Measurements from ENCODE around the gene PLEKHM3.

The PLEKHM3 gene

DNA sequence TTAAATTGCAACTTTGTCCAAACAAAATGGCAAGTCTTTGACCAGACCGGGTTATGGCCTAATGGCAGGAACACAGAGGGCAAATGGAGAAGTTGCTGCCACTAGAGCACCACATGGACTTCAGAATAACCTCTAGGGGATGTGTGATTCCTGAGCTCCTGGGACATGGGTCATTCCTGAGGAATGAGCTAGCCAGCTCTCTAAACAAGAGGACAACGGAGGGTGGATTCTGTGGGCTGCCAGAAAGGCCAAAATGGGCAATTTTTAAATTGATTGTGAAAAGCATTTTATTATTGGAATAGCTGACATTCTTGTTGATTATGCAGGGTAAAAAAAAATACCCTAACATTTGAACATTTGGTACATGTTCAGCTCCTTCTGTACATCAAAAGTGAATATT, 145.8 kb downstream of the PLEKHM3 start:
- DNase-seq = no peak

GRCh38 chr2:207876842-207877535, 148.3 kb downstream of the PLEKHM3 start:
- DNase-seq = no peak

- DNase-seq = no peak
Observed at GRCh38 chr2:207875473-207876212, 149.7 kb downstream of the PLEKHM3 start.

DNA sequence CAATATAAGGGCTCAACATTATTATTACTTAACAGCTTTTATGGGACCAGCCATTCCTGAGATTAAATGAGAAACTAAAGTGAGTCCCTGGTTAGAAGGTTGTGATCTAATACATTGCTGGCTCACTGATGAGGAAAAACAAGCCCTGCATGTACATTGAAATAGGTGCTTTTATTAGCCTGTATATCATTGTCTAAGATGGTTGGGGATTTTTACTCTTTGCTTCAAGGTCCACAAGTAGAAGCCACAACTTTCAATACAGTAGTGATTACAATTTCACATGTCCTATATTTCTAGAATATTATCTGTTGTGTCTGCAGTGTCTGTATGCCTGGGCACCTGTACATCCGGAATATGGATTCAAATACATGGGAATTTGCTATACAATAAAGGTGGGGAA, 151.5 kb downstream of the PLEKHM3 start:
- DNase-seq = no peak

DNA sequence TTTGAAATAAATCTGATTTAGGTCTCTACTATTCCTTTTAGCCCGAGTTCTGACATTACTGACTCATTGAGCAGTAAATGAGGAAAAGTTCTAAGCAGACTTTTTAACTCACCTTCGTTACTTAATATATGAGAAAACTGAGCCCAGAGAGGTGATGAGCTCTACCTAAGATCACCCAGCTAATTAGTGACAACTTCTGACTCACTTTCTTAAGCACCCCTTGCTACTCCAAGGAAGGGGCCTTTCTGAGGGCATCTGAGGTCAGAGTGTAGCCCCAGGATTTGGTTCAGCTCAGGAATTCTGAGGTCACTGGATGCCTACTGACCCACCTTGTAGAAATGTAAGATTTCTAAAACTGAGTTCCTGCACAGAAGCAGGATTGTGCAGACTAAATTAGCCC, 153.4 kb downstream of the PLEKHM3 start:
- DNase-seq = no peak

GRCh38 chr2:207871506-207871905, 153.8 kb downstream of the PLEKHM3 start:
- no peak for DNase-seq

DNA sequence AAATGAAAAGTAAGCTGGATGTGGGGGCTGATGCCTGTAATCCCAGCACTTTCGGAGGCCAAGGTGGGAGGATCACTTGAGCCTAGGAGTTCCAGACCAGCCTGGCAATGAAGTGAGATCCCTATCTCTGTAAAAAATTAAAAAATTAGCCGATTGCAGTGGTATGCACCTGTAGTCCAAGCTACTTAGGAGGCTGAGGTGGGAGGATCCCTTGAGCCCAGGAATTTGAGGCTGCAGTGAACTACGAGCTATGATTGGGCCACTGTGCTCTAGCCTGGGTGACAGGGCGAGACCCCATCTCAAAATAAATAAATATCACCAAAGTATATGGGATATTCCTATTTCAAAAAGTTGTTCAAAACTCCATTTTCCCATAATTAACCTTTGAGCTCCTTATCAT, 154.5 kb downstream of the PLEKHM3 start:
- no peak for DNase-seq

DNA sequence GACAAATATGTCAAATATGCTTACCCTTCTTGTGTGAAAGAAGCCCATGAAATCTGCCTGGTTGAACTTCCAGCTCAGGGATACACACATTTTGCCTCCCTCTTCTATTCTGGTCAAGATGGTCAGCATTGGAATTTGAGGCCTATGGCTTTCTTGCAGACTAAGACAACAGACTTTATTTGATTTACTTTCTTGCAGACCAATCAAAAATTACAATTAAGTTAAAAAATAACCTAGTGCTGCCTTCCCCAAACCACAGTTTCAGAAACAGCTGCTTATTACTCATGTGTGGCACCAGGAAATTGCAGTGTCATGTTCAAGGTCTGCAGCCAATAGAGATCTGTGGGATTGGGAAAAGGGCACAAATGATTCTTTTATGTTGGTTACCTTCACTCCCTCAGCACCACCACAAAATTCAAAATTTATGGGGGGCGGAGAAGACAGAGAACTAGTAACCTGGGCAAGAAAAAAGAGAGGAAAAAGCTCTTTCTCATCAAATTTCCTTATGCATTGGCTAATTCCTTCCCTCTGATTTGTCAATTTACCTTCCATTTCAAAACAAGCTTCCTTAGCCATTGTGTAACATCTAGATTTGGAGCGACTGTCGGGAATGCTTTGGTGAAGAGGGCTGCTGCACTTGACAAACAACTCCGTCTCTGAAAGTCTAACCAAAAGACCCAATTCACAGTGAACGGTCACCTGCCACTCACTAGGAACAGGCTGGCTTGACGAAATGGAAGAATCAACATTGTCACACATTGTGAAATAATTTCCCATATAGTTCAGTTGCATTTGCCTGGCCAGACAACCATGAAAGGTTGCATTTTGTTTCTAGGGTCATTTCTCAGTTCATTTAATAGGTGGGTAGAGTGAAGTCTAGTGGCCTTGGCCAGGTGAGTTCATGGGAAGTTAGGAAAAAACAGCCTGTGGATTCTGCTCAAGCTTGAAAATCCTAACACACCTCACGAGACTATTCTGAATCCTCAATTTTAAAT, 155.2 kb downstream of the PLEKHM3 start:
- DNase-seq = no peak

GRCh38 chr2:207868855-207869596, 156.3 kb downstream of the PLEKHM3 start:
- DNase-seq = no peak

- no peak for DNase-seq
Observed at GRCh38 chr2:207867905-207868304, 157.4 kb downstream of the PLEKHM3 start.

DNA sequence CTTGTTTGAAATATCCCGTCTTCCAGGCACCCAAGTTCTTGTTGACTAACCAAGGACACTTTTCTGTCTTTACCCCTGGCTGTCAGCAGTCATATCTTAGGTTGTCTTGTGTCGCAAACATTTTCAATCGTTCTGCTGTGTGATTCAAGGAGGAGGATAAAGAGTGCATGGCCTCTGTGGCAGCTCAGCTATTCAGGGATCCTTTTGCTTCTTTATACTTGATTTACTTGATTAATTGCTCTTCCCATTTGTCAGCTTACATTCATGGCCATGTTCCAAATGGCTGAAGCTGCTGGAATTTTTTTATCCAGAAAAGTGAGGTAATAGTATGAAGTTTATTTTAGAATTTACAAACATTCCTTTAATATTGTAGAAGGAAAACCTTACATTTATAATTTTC, 158.3 kb downstream of the PLEKHM3 start:
- no peak for DNase-seq

- no peak for DNase-seq
Observed at GRCh38 chr2:207865210-207865609, 160.1 kb downstream of the PLEKHM3 start.

DNA sequence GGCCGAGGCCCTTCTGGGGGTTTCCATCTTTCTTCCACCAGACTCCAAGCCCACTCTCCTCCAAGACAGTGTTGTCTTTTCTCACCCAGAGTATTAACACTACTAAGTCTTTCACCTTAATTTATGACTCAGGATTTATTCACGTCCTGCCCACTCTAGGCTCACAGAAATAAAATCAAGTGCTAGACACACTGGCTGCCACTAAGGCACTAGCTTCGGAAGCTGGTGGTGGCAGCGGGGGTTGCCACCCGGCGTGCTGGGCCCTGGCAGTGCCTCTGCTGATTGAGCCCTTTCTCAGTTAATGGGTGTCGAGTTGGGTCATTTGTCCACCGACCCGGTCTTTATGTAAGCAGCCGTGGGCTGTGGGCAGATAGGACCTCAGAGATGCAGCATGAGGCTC, 162.0 kb downstream of the PLEKHM3 start:
- DNase-seq = no peak

- DNase-seq = no peak
Observed at GRCh38 chr2:207861789-207862188, 163.5 kb downstream of the PLEKHM3 start.

DNA sequence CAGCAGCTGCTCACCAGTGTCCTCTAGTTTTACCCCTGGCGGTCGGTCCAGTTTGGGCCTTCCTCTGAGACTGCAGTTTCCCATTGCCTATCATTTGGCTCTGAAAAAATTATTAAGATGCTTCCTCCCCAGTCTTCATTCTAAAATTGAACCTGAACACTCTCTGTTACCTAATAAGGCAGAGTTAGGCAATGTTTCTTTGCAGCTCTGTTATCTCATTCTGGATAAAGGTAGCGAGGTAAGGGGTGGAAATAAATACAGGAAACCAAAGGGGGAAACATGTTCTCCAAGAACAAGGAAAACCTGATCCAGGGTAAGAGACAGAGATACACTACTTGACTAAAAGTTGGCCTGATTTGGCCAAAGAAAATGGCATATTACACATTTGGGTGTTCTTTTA, 164.6 kb downstream of the PLEKHM3 start:
- no peak for DNase-seq

GRCh38 chr2:207855591-207855990, 169.7 kb downstream of the PLEKHM3 start:
- no peak for DNase-seq

DNA sequence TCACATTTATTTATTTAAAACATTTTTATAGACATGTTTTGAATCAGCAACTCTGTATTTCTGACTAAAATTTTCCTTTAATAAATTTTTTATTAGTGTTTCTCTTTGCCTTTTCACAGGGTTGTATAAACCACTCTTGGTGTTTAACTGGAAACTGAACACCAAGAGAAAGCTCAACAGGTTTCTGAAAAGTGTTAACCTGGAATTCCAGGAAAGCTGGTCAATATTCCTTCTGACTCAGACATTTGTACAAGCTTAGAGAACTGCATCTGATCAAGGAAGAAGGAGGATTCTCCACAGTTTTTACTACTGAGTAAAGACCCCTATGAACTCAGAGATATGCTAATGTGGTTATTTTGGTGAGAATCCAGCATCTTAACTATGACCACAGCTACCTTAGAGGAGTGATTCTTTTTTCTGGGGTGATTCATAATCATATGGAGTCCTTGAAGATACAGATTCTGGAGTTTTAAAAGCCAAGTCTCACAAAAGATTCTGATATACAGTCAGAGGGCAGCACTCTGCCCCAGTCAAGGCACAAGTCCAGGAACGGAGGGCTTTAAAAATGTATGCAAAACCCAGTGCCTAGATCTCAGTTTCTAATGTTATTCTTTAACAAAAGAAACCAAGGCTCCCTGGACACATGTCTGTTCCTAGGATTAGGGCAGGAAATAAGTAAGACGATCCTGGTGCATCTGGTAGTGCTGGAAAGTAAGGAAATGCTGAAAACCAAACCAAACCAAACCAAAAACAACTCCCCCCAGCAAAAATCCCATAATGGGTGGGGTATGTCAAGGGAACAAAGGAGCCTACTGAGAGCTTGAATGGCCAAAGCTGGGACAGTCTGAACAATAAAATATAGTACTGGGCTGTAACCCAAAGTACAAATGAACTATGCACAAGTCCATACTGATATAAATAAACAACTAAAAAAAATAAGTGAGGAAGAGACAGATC, 170.6 kb downstream of the PLEKHM3 start:
- no peak for DNase-seq

DNA sequence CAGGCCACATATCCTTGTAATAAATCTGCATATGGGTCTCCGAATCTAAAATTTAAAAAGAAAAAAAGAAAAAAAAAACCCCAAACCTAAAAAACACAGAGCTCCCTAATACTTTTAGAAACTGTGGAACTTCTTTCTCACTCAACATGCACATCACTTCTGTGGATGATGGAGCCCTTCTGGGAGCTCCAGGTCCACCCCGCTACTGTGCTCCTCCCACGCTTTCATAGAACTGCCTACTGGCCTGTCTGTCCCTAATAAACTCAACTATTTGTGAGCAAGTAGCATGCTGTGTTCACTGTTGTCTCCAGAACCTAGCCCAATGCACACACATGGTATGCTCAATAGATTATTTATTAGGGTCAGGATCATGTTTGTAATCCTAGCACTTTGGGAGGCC, 172.5 kb downstream of the PLEKHM3 start:
- DNase-seq = no peak

GRCh38 chr2:207849443-207849842, 175.9 kb downstream of the PLEKHM3 start:
- DNase-seq = no peak

- no peak for DNase-seq
Observed at GRCh38 chr2:207848545-207848928, 176.8 kb downstream of the PLEKHM3 start.

GRCh38 chr2:207847807-207848544, 177.4 kb downstream of the PLEKHM3 start:
- no peak for DNase-seq
